Astrocyte (in vitro differentiated cells and primary cell): Measurements from ENCODE around the gene MATN1. TPM values are rescaled to one million over a fixed set of nuclear protein-coding genes. Genes with fewer than 3 reads are reported as not detected.

ENCODE experiments used
- DNase-seq: peaks from one replicate; pipeline ENCODE4 v3.0.0-alpha.2; 2010; ENCODE audit warnings: low read depth
- FAIRE-seq: peaks from 2 replicates; lab custom pipeline; 2011; peaks lifted over from hg19 to GRCh38; lab: Jason Lieb, UNC
- H2AFZ ChIP-seq: 2 replicates; pipeline ENCODE4 v1.6.0; 2012; ENCODE audit warnings: low read depth, low read length, inconsistent platforms
- H3K27ac ChIP-seq: 2 replicates; pipeline ENCODE4 v1.5.1; 2011; ENCODE audit warnings: low read depth, low read length, inconsistent platforms
- H3K27me3 ChIP-seq: 2 replicates; pipeline ENCODE4 v1.6.0; 2011; ENCODE audit warnings: low read length, inconsistent platforms; ENCODE audit not compliant: insufficient read depth
- H3K36me3 ChIP-seq: 2 replicates; pipeline ENCODE4 v1.5.1; 2011; ENCODE audit warnings: low read length, inconsistent platforms; ENCODE audit not compliant: insufficient read depth
- H3K4me1 ChIP-seq: 2 replicates; pipeline ENCODE4 v1.5.1; 2011; ENCODE audit warnings: low read length, inconsistent platforms; ENCODE audit not compliant: insufficient read depth
- H3K4me2 ChIP-seq: 2 replicates; pipeline ENCODE4 v1.6.0; 2012; ENCODE audit warnings: low read length, inconsistent platforms
- H3K4me3 ChIP-seq: 2 replicates; pipeline ENCODE4 v1.5.1; 2011; ENCODE audit warnings: low read depth, mild to moderate bottlenecking, low read length, inconsistent platforms; ENCODE audit not compliant: insufficient read depth
- H3K79me2 ChIP-seq: 2 replicates; pipeline ENCODE4 v1.6.0; 2012; ENCODE audit warnings: mild to moderate bottlenecking, low read length, inconsistent platforms; ENCODE audit not compliant: insufficient read depth
- H3K9ac ChIP-seq: 2 replicates; pipeline ENCODE4 v1.6.0; 2012; ENCODE audit warnings: mild to moderate bottlenecking, low read length, inconsistent platforms
- H3K9me3 ChIP-seq: 2 replicates; pipeline ENCODE4 v1.5.1; 2012; ENCODE audit warnings: low read depth, mild to moderate bottlenecking, low read length, inconsistent platforms; ENCODE audit not compliant: insufficient read depth
- H4K20me1 ChIP-seq: 2 replicates; pipeline ENCODE4 v1.6.0; 2012; ENCODE audit warnings: low read length, inconsistent platforms; ENCODE audit not compliant: insufficient read depth
- H3K27ac Mint-ChIP-seq: one replicate; pipeline ENCODE4 v1.8.0; 2021; ENCODE audit warnings: mild to moderate bottlenecking, mixed read lengths; ENCODE audit not compliant: unreplicated experiment
- H3K27me3 Mint-ChIP-seq: one replicate; pipeline ENCODE4 v1.8.0; 2021; ENCODE audit warnings: low read depth, mixed read lengths; ENCODE audit not compliant: unreplicated experiment
- H3K36me3 Mint-ChIP-seq: one replicate; pipeline ENCODE4 v1.8.0; 2021; ENCODE audit warnings: low read depth, mixed read lengths; ENCODE audit not compliant: unreplicated experiment
- H3K4me1 Mint-ChIP-seq: one replicate; pipeline ENCODE4 v1.8.0; 2021; ENCODE audit warnings: low read depth, mixed read lengths; ENCODE audit not compliant: unreplicated experiment
- H3K4me3 Mint-ChIP-seq: one replicate; pipeline ENCODE4 v1.8.0; 2021; ENCODE audit warnings: mild to moderate bottlenecking, moderate library complexity, mixed read lengths; ENCODE audit not compliant: unreplicated experiment
- H3K9me3 Mint-ChIP-seq: one replicate; pipeline ENCODE4 v1.8.0; 2021; ENCODE audit warnings: mild to moderate bottlenecking, mixed read lengths; ENCODE audit not compliant: unreplicated experiment
- EZH2 ChIP-seq: IDR thresholded peaks from 2 replicates; pipeline ENCODE4 v1.6.1; 2012; ENCODE audit warnings: mild to moderate bottlenecking, low read length, inconsistent platforms; ENCODE audit not compliant: insufficient read depth
- total RNA-seq: library from RNA; stranded (reverse); gene quantifications from 2 replicates; pipeline ENCODE4 v1.2.1, GENCODE V29; 2021
- TF ChIP-seq, protein P1 (sequence below): IDR thresholded peaks from 2 replicates; pipeline ENCODE4 v1.5.1; 2011; ENCODE audit warnings: low read depth, mild to moderate bottlenecking, inconsistent platforms, low read length, moderate library complexity; ENCODE audit not compliant: insufficient read depth

MATN1 gene
- total RNA-seq, 1 donor from 2014 or later: 0.32 TPM

DNA sequence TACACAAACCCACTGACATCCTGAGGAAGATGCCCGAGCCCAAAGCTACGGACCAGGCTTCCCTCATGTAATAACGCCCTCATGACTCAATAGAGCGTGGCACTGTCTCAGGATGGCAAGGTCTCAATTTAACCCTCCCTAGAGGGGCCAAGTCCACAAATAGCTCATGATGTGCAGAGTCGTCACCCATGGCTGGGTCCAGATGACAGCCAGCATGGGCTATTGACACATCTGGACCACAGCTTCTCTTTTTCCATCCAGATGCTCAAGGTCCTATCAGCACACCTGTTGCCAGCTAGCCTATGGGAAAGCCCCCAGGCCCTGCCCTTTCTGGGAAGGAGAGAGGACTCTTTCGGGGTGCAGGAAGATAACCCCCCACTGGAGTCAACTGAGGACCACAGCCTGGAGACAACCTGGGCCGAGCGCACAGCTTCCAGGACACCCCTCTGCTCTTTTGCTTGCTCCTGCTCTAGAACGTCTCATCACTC, 31.3 kb upstream of the MATN1 start:
- peaks cover 4% of the 10 kb centered on the region for H4K20me1 ChIP-seq
- DNase-seq (no peak), FAIRE-seq (no peak)
- H3K9me3 ChIP-seq: no peaks in the 10 kb centered on the region
- H3K36me3 ChIP-seq: no peaks in the 10 kb centered on the region
- peaks cover 3% of the 10 kb centered on the region for H3K9me3 Mint-ChIP-seq
- no peak overlapping the region for H3K4me3 ChIP-seq
- H3K27ac ChIP-seq: no peak overlapping the region
- H3K9ac ChIP-seq: no peak overlapping the region
- H3K4me2 ChIP-seq: no peak overlapping the region
- peaks cover 17% of the 10 kb centered on the region for H3K4me1 Mint-ChIP-seq
- TF ChIP-seq, protein P1, sequence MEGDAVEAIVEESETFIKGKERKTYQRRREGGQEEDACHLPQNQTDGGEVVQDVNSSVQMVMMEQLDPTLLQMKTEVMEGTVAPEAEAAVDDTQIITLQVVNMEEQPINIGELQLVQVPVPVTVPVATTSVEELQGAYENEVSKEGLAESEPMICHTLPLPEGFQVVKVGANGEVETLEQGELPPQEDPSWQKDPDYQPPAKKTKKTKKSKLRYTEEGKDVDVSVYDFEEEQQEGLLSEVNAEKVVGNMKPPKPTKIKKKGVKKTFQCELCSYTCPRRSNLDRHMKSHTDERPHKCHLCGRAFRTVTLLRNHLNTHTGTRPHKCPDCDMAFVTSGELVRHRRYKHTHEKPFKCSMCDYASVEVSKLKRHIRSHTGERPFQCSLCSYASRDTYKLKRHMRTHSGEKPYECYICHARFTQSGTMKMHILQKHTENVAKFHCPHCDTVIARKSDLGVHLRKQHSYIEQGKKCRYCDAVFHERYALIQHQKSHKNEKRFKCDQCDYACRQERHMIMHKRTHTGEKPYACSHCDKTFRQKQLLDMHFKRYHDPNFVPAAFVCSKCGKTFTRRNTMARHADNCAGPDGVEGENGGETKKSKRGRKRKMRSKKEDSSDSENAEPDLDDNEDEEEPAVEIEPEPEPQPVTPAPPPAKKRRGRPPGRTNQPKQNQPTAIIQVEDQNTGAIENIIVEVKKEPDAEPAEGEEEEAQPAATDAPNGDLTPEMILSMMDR: no peak
- TF ChIP-seq EZH2: no peak
- peaks cover 11% of the 10 kb centered on the region for H3K27me3 Mint-ChIP-seq
- no peak overlapping the region for H2AFZ ChIP-seq
- H3K79me2 ChIP-seq: no peaks in the 10 kb centered on the region
- peaks cover 13% of the 10 kb centered on the region for H3K27me3 ChIP-seq
- no peaks in the 10 kb centered on the region for H3K36me3 Mint-ChIP-seq
- no peak overlapping the region for H3K4me3 Mint-ChIP-seq
- H3K27ac Mint-ChIP-seq: no peak overlapping the region
- peaks cover 20% of the 10 kb centered on the region for H3K4me1 ChIP-seq

DNA sequence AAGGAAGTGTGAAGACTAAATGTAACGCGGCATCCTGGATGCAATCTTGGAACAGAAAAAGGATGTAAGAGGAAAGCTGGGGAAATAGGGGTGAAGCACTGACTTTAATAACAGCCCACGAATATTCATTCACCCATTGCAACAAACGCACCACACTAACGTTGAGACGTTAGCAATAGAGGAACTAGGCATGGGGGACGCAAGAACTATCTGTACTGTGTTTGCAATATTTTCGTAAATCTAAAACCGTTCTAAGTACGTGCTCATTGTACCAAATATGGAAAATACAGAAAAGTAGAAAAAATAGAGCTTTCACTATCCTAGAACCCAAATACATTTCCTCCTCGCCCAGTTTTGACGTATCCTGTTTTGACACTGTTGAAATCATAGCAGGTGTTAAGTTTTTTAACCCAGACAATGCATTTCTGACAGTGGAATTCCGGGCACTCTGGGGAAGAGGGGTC, 30.3 kb upstream of the MATN1 start:
- Mint-ChIP-seq H3K27ac (no peak overlapping the region), H3K4me3 (no peak overlapping the region), H3K27me3 (peaks cover 14% of the 10 kb centered on the region), H3K36me3 (no peaks in the 10 kb centered on the region), H3K4me1 (peaks cover 21% of the 10 kb centered on the region), H3K9me3 (no peaks in the 10 kb centered on the region)
- DNase-seq (no peak), FAIRE-seq (no peak)
- TF ChIP-seq, protein P1: no peak
- TF ChIP-seq EZH2: no peak
- H3K4me1 ChIP-seq: peaks cover 20% of the 10 kb centered on the region
- no peak overlapping the region for H2AFZ ChIP-seq
- no peak overlapping the region for H3K9ac ChIP-seq
- no peak overlapping the region for H3K27ac ChIP-seq
- no peak overlapping the region for H3K4me2 ChIP-seq
- no peaks in the 10 kb centered on the region for H3K9me3 ChIP-seq
- H4K20me1 ChIP-seq: peaks cover 4% of the 10 kb centered on the region
- H3K27me3 ChIP-seq: peaks cover 13% of the 10 kb centered on the region
- H3K4me3 ChIP-seq: no peak overlapping the region
- no peaks in the 10 kb centered on the region for H3K79me2 ChIP-seq
- no peaks in the 10 kb centered on the region for H3K36me3 ChIP-seq

DNA sequence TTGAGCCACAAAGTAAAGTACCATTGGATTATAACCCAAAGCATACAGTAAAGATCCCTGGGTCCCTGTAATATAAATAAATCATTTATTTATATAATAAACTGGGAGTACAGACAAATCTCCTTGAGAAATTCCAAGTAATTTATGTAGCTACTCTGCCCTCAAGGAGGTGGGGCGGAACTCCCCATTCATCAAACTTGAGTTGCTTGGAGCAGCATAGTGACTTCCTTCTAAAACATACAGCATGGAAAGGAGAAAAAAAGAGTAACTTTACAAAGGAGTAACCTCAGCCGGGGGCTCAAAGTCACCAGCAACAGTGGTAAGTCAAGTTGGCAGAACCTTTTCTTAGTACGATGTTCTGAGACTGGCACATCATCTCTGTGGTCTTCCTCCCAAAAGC, 29.7 kb upstream of the MATN1 start:
- Histone ChIP-seq H3K4me2 (no peak overlapping the region), H4K20me1 (peaks cover 4% of the 10 kb centered on the region), H2AFZ (no peak overlapping the region), H3K4me1 (peaks cover 20% of the 10 kb centered on the region), H3K79me2 (no peaks in the 10 kb centered on the region), H3K27me3 (peaks cover 13% of the 10 kb centered on the region), H3K9me3 (no peaks in the 10 kb centered on the region), H3K27ac (no peak overlapping the region), H3K36me3 (no peaks in the 10 kb centered on the region), H3K9ac (no peak overlapping the region), H3K4me3 (no peak overlapping the region)
- H3K4me3 Mint-ChIP-seq: no peak overlapping the region
- H3K27me3 Mint-ChIP-seq: peaks cover 14% of the 10 kb centered on the region
- H3K36me3 Mint-ChIP-seq: no peaks in the 10 kb centered on the region
- FAIRE-seq: no peak
- H3K27ac Mint-ChIP-seq: no peak overlapping the region
- TF ChIP-seq, protein P1: no peak
- no peak for TF ChIP-seq EZH2
- peaks cover 27% of the 10 kb centered on the region for H3K4me1 Mint-ChIP-seq
- no peak for DNase-seq
- no peaks in the 10 kb centered on the region for H3K9me3 Mint-ChIP-seq
